Rectal smooth muscle tissue (tissue), 1 donor: ENCODE results near the gene MAGEB17.

Experiments
- H3K27ac ChIP-seq: one replicate; pipeline ENCODE4 v1.7.0; 2013; ENCODE audit warnings: low read depth, low read length, inconsistent platforms
- H3K27me3 ChIP-seq: one replicate; pipeline ENCODE4 v1.7.0; 2013; ENCODE audit warnings: low read length; ENCODE audit not compliant: control insufficient read depth, insufficient read depth
- H3K36me3 ChIP-seq: one replicate; pipeline ENCODE4 v1.7.0; 2013; ENCODE audit warnings: low read length; ENCODE audit not compliant: control insufficient read depth, insufficient read depth
- H3K4me1 ChIP-seq: one replicate; pipeline ENCODE4 v1.7.0; 2013; ENCODE audit warnings: low read length; ENCODE audit not compliant: control insufficient read depth, insufficient read depth
- H3K4me3 ChIP-seq: one replicate; pipeline ENCODE4 v1.7.0; 2013; ENCODE audit warnings: low read length
- H3K9ac ChIP-seq: one replicate; pipeline ENCODE4 v1.7.0; 2013; ENCODE audit warnings: low read length

Gene MAGEB17, protein sequence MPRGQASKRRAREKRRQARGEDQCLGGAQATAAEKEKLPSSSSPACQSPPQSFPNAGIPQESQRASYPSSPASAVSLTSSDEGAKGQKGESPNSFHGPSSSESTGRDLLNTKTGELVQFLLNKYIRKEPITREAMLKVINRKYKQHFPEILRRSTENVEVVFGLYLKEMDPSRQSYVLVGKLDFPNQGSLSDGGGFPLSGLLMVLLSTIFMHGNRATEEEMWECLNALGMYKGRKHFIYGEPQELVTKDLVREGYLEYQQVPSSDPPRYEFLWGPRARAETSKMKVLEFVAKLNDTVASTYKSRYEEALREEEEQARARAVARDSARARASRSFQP

DNA sequence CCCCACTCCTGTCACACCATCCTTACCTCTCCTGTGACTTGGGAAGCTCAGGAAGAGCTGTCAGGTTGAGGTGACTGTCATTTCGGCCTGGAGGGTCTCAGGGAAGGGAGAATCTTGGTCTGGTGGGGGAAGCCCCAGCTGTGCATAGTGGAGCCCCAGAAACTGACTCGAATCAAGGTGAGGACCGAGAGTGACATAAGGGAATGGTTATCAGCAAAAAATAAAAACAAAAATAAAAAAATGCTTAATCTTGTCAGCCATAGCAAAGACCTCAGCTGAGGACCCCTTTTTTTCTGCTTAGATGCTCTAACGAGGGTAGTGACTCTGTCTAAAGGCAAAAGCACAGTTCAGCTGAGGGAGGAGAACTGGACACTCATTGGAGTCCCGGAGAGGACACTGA is at the start of gene MAGEB17:
Gene MAGEB17, plus strand, starts transcription at position 301 of the 400 bp plus-strand sequence. CDS start 2,902 bp downstream, outside the sequence.
- no peak within 1 kb of the TSS for H3K4me3 ChIP-seq
- H3K9ac ChIP-seq: no peak within 1 kb of the TSS
- no peak within 1 kb of the TSS for H3K27ac ChIP-seq
- no peaks in the 10 kb centered on the region for H3K27me3 ChIP-seq
- H3K36me3 ChIP-seq: no peaks in the 10 kb centered on the region
- no peaks in the 10 kb centered on the region for H3K4me1 ChIP-seq

DNA sequence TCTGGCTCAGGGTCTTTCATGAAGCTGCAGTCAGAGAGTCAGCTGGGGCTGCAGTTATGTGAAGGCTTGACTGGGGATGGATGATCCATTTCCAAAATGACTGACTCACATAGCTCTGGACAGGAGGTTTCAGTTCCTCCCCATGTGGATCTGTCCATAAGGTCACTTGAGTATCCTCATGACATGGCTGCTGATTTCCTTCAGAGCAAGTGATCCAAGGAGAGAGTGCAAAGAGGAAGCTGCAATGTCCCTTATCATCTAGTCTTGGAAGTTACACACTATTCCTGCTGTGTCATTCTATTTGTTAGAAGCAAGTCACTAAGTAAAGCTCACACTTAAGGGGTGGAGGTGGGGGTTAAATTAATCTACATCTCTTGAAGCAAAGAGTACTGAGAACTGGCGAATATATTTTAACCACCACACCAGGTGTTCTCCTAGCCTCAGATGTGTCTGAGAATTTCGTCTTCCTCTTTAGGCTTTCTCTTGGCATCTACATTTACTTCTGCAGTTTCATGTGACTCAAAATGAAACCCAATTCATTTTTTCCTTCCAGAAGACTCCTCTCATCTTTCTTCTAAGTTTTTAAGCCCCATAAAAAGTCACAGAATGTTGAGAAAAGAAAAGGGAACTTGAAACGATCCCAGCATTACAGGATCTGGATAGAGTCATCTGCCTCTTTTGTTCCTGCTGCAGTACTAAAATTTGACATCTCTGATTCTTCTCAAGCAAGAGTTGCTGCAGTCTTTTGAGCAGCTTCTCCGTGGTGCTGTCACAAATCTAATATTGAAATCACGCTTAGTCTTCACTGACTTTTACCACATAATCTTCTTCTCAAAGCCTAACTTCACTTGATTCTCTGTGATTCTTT is 47.7 kb upstream of the MAGEB17 start:
- Histone ChIP-seq H3K36me3 (no peaks in the 10 kb centered on the region), H3K27ac (peak overlapping the region; percentile 38), H3K4me3 (no peak overlapping the region), H3K27me3 (no peaks in the 10 kb centered on the region), H3K4me1 (no peaks in the 10 kb centered on the region), H3K9ac (no peak overlapping the region)

DNA sequence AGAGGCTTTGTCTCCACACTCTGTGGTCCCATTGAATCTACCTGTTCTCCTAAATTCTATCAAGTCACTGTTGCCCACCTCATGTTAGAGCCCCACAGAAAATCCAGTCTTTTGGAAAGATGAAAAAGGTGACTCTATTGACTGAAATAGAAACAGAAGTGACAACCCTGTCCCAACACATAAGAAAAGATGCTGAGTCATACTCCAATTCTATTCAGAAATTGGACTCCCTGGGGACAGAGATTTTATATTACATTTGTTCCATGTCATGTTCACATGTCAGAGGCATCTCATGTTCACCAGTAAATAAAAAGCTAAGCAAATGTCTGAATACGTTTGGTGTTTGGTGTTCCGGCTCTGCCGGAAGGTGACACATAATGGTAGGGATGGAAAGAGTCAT is 46.9 kb upstream of the MAGEB17 start:
- no peaks in the 10 kb centered on the region for H3K27me3 ChIP-seq
- H3K36me3 ChIP-seq: no peaks in the 10 kb centered on the region
- no peak overlapping the region for H3K27ac ChIP-seq
- no peak overlapping the region for H3K4me3 ChIP-seq
- H3K4me1 ChIP-seq: no peaks in the 10 kb centered on the region
- H3K9ac ChIP-seq: no peak overlapping the region

DNA sequence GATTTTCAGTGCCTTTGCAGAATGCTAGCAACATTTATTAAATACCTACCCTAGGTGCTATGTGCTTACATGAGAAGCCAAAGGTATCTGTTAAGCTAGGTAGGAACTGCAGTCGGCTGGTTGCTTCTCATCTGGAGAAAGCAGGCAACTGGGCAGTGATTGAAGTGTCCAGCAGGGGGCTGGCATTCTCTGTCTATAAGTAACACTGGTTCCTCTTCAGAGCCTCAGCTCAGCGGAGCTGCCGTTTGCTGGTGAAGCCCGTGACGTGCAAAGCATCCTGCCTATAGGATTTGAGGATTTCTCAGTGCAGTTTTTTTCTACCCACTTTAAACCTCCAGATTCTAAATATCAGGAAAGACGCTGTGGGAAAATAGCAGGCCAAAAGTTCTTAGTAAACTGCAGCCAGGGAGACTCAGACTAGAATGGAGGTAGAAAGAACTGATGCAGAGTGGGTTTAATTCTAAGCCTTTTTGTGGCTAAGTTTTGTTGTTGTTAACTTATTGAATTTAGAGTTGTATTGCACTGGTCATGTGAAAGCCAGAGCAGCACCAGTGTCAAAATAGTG is 44.0 kb upstream of the MAGEB17 start, which contains the start of gene GRPR:
Gene GRPR, plus strand, starts transcription at position 344 of the 565 bp plus-strand sequence. CDS start 389 bp downstream, outside the sequence.
- Histone ChIP-seq H3K36me3 (no peaks in the 10 kb centered on the region), H3K4me3 (no peak within 1 kb of the TSS), H3K27ac (no peak within 1 kb of the TSS), H3K9ac (no peak within 1 kb of the TSS), H3K4me1 (no peaks in the 10 kb centered on the region), H3K27me3 (no peaks in the 10 kb centered on the region)

DNA sequence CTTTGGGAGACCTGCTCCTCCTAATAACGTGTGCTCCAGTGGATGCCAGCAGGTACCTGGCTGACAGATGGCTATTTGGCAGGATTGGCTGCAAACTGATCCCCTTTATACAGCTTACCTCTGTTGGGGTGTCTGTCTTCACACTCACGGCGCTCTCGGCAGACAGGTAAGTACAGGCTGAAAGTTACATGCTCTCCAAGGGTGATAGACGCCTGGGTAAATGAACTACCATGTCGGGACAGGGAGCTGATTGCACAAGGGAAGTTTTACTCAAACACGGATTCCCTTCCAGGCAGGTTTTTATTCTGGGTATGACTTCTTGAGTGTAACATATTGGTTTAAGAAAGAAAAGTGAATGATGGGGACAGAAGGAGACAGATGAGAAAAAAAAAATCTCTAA is 43.1 kb upstream of the MAGEB17 start:
- H3K4me3 ChIP-seq: no peak overlapping the region
- no peaks in the 10 kb centered on the region for H3K36me3 ChIP-seq
- no peak overlapping the region for H3K27ac ChIP-seq
- no peaks in the 10 kb centered on the region for H3K4me1 ChIP-seq
- no peaks in the 10 kb centered on the region for H3K27me3 ChIP-seq
- no peak overlapping the region for H3K9ac ChIP-seq

DNA sequence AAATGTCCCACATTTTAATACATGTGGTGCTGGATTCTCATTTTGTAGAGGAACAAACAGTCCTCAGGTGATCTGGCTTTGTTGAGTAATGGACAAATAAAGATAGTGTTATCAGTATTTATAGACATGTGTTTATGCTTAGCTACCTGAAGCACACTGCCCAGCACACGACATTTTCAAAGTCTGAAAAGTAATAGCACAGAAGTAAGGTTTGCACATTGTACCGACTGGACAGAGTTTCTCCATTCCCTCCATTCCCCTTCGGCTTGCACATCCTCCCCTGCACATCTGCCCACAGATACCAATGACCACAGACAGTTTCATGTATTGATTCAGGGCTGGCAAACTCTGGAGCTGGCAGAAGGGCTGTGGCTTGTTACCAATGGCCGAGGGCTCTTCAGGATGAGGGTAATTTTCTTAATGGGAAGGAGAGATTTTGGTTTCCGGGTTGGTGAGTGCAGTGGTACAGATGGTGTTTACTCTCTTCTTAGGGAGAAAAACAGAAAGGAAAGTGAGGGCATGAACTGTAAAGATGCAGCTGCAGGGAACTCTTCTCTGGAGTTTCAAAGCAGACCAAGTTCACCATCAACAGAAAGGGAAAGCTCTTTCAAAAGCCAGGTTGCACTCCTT is 41.6 kb upstream of the MAGEB17 start:
- H3K9ac ChIP-seq: no peak overlapping the region
- H3K27me3 ChIP-seq: no peaks in the 10 kb centered on the region
- no peak overlapping the region for H3K4me3 ChIP-seq
- no peaks in the 10 kb centered on the region for H3K4me1 ChIP-seq
- no peak overlapping the region for H3K27ac ChIP-seq
- no peaks in the 10 kb centered on the region for H3K36me3 ChIP-seq

DNA sequence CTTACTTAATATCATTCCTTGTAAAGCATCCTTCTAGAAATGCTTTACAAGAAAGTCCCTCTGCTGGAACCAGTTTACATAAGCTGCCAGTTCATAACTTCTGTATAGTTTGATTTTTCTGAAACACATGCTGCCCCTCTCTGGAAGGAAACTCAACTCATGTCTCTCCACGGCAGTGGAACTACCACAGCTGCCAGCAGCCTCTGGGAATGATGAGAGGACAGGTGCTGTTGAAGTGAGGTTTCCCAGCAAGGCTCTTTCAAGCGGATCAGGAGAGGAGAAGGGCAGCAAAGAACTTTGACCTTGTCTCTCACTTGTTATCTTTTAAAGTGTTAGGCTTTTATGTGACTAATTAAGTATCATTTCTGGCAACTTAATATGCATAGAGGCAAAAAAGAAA is 36.6 kb upstream of the MAGEB17 start:
- Histone ChIP-seq H3K4me3 (no peak overlapping the region), H3K27ac (no peak overlapping the region), H3K4me1 (no peaks in the 10 kb centered on the region), H3K36me3 (no peaks in the 10 kb centered on the region), H3K27me3 (no peaks in the 10 kb centered on the region), H3K9ac (no peak overlapping the region)

DNA sequence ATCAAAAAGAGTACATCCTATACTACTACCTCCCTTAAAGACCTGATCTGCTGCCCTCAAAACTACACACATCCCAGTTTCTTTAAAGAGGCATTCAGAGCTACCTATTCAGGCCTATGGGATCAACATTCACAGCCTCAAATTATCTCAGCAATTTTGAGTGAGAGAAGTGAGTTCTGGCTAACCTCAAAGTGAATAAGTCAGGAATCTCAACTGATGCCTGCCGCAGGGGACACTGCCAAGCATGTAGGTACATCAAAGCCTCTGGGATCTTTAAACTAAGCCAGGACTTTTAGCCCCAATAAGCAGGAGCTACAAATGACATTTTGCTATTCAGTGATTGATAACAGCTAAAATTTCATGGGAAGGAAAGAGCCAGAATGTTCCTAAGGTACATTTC is 32.3 kb upstream of the MAGEB17 start:
- Histone ChIP-seq H3K36me3 (no peaks in the 10 kb centered on the region), H3K9ac (no peak overlapping the region), H3K4me1 (no peaks in the 10 kb centered on the region), H3K4me3 (no peak overlapping the region), H3K27ac (no peak overlapping the region), H3K27me3 (no peaks in the 10 kb centered on the region)

DNA sequence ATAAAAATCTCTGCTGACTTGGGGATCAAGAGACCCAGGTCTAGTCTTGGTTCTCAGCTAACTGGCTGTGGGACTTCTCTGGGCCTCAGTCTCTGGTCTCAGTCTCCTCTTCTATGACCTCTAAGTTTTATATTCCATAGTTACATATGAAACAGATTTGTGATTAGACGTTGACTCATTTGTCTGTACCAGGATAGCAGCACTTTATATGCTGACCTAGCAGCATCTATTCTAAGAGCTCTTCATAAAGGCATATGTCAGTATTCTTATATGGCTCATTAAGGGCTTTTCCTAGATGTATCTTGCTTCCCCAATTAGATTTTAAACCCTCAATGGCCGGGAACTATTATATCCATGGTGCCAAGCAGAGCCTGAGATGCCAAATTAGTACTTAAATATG is 31.2 kb upstream of the MAGEB17 start:
- Histone ChIP-seq H3K27ac (no peak overlapping the region), H3K4me3 (no peak overlapping the region), H3K9ac (no peak overlapping the region)

DNA sequence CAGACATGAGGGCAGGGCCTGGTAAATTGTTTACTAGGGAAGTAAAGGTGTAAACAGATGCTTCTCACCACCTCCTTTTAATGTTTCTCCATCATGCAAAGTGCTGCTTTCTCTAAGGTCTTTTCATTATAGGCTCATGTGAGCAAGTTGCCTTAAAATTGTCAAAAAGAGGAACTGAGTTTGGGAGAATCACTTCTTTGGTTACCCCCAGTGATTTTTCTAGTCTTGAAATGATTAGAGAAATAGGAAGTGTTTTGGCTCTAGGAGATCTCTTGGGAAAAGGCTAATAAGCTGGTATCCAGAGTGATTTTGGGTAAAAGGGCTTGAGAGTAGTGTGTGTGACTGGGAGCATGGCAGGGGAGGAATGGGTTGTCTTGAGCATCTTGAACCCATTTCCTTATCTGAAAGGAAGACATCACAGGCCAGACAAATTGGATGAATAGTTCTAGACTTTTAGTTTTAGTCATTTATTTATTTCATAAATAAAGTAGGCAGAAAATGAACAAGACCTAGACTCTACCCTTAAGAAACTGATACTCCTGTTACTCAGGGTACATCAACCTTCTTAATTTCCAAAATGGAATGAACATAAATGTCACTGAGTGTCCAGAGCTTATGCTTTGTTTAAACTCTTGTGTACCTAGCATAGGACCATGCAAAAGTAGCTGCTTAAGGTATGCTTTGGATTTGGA is 29.7 kb upstream of the MAGEB17 start:
- no peaks in the 10 kb centered on the region for H3K4me1 ChIP-seq
- no peak overlapping the region for H3K27ac ChIP-seq
- H3K4me3 ChIP-seq: no peak overlapping the region
- H3K9ac ChIP-seq: no peak overlapping the region
- no peaks in the 10 kb centered on the region for H3K36me3 ChIP-seq
- no peaks in the 10 kb centered on the region for H3K27me3 ChIP-seq

More for the DNA sequence above, 31.2 kb upstream of the MAGEB17 start:
- no peaks in the 10 kb centered on the region for H3K36me3 ChIP-seq
- H3K4me1 ChIP-seq: no peaks in the 10 kb centered on the region
- H3K27me3 ChIP-seq: no peaks in the 10 kb centered on the region

DNA sequence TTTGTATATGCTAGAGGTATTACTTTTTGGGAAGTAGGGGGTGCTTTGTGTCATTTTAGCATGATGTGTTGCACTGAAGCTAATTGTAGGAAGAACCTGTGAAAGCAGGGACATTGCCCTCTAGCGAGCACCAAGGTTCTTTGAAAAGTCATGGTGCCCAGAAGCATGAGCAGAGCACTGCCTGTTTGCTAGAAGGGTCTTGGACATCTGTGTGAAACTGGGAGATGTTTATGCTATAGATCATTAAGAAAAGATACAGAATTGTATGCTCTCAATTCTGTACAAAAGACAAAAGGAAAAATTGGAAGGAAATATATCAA is 29.2 kb upstream of the MAGEB17 start:
- Histone ChIP-seq H3K36me3 (no peaks in the 10 kb centered on the region), H3K4me1 (no peaks in the 10 kb centered on the region), H3K27me3 (no peaks in the 10 kb centered on the region), H3K9ac (no peak overlapping the region), H3K4me3 (no peak overlapping the region), H3K27ac (no peak overlapping the region)

DNA sequence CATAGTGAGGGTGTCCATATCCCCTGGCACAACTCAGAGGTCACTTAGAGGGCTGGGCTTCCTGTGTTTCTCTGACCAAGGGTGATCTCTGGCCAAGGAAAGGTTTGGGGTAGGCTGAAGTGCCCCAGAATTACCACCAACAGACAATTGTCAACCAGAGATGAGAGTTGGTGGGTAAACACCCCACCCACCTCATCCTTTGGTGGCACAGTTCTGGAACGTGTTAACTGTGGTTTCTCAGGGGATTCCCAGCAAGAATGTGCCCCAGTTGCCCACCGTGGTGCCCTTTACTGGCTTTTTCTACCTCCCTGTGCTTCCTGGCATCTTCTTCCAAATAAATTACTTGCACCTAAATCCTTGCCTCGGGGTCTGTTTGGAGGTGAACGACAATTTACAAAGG is 26.8 kb upstream of the MAGEB17 start:
- Histone ChIP-seq H3K27ac (no peak overlapping the region), H3K4me1 (no peaks in the 10 kb centered on the region), H3K36me3 (no peaks in the 10 kb centered on the region), H3K27me3 (no peaks in the 10 kb centered on the region), H3K9ac (no peak overlapping the region), H3K4me3 (no peak overlapping the region)
